GM21423 (cell line): ENCODE measurements around the gene CEP164.
"Not testable (repeated sequence)": the region's sequence is repeated elsewhere in the genome, so short reads cannot be mapped to it uniquely, and the experiment has no call there.

Experiments
- ATAC-seq: cut with Tn5 transposase; IDR thresholded peaks from one replicate; pipeline ENCODE4 v1.9.1; 2021; ENCODE audit warnings: mild to moderate bottlenecking, moderate library complexity; ENCODE audit not compliant: unreplicated experiment

Gene CEP164

GRCh38 chr11:117303646-117304315, 23.9 kb upstream of the CEP164 start:
- ATAC-seq = no peak

GRCh38 chr11:117305145-117305544, 22.5 kb upstream of the CEP164 start:
- ATAC-seq = no peak

- no peak for ATAC-seq
Measured at GRCh38 chr11:117309310-117309709, 18.3 kb upstream of the CEP164 start.

- ATAC-seq = no peak
Measured at GRCh38 chr11:117313091-117313490, 14.6 kb upstream of the CEP164 start.

GRCh38 chr11:117313828-117314768, 13.6 kb upstream of the CEP164 start:
- ATAC-seq = no peak

GRCh38 chr11:117314840-117315239, 12.8 kb upstream of the CEP164 start:
- no peak for ATAC-seq

GRCh38 chr11:117315285-117316196, 12.1 kb upstream of the CEP164 start:
- ATAC-seq = no peak

GRCh38 chr11:117316197-117316961, 11.3 kb upstream of the CEP164 start, which contains the start of gene BACE1:
Gene BACE1, minus strand, starts transcription at chr11:117316256. Its CDS starts 461 bp downstream, at chr11:117315795.
- no peak for ATAC-seq

GRCh38 chr11:117318738-117319137, 8.9 kb upstream of the CEP164 start:
- no peak for ATAC-seq

- ATAC-seq = no peak
Measured at GRCh38 chr11:117319214-117319840, 8.3 kb upstream of the CEP164 start.

- not testable (repeated sequence) for ATAC-seq
Measured at GRCh38 chr11:117327255-117327566, 443 bp upstream of the CEP164 start.

- ATAC-seq = peak; percentile 15
Measured at GRCh38 chr11:117328375-117329010, 839 bp downstream of the CEP164 start.

GRCh38 chr11:117332843-117333242, 5.2 kb downstream of the CEP164 start:
- ATAC-seq = no peak

- ATAC-seq = no peak
Measured at GRCh38 chr11:117333917-117334316, 6.3 kb downstream of the CEP164 start.

- ATAC-seq = no peak
Measured at GRCh38 chr11:117334896-117335295, 7.2 kb downstream of the CEP164 start.

GRCh38 chr11:117335399-117335798, 7.7 kb downstream of the CEP164 start:
- ATAC-seq = no peak

- no peak for ATAC-seq
Measured at GRCh38 chr11:117337076-117337475, 9.4 kb downstream of the CEP164 start.

GRCh38 chr11:117345039-117345438, 17.4 kb downstream of the CEP164 start:
- ATAC-seq = no peak

- ATAC-seq = no peak
Measured at GRCh38 chr11:117354550-117354949, 26.9 kb downstream of the CEP164 start.
